ENCODE measurements around the gene FBXO44. TPM values are rescaled to one million over a fixed set of nuclear protein-coding genes. Genes with fewer than 3 reads are reported as not detected.
A peak's percentile ranks its signal among the peaks of the same experiment; 100 is the strongest.

Gene FBXO44
- total RNA-seq, 4 donors from 2014 or later, result 17.2 to 56.3 (median 28.1) TPM

GRCh38 chr1:11652203-11652780 is 2.4 kb upstream of the FBXO44 start:
- H3K27me3 ChIP-seq, result peaks cover 10% of the 10 kb centered on the region
- H3K9me3 ChIP-seq, result no peaks in the 10 kb centered on the region
- H3K36me3 ChIP-seq, result no peaks in the 10 kb centered on the region
- WGBS, result 85% methylated on average over 11 of the region's 11 CpGs
- H3K27ac ChIP-seq, result no peak overlapping the region
- no peak for TF ChIP-seq EP300 (IDR thresholded peaks at IDR 0.05)
- TF ChIP-seq POLR2AphosphoS5 (IDR thresholded peaks at IDR 0.05), result no peak
- TF ChIP-seq POLR2A (IDR thresholded peaks at IDR 0.05), result no peak
- H3K4me3 ChIP-seq, result no peak overlapping the region
- peaks cover 39% of the 10 kb centered on the region for H3K4me1 ChIP-seq
- no peak for DNase-seq (ENCODE audit: low spot score in 2 of 2)

- H3K36me3 ChIP-seq, result peaks cover under 1% of the 10 kb centered on the region
- no peak for DNase-seq (ENCODE audit: low spot score in 2 of 2)
- H3K9me3 ChIP-seq, result no peaks in the 10 kb centered on the region
- H3K4me3 ChIP-seq, result peak overlapping the region; percentile 79
- no peak overlapping the region for H3K27ac ChIP-seq
- peaks cover 10% of the 10 kb centered on the region for H3K27me3 ChIP-seq
- peaks cover 39% of the 10 kb centered on the region for H3K4me1 ChIP-seq
- 74% methylated on average over 8 of the region's 17 CpGs for WGBS
- TF ChIP-seq CTCF (IDR thresholded peaks at IDR 0.05) (no peak), EP300 (IDR thresholded peaks at IDR 0.05) (no peak), POLR2AphosphoS5 (IDR thresholded peaks at IDR 0.05) (no peak), POLR2A (IDR thresholded peaks at IDR 0.05) (no peak)
Measured at GRCh38 chr1:11653101-11653860, 1.4 kb upstream of the FBXO44 start.

GRCh38 chr1:11653861-11654136 is 878 bp upstream of the FBXO44 start:
- no peak for DNase-seq (ENCODE audit: low spot score in 2 of 2)
- TF ChIP-seq EP300 (IDR thresholded peaks at IDR 0.05), result no peak
- TF ChIP-seq CTCF (IDR thresholded peaks at IDR 0.05), result no peak
- TF ChIP-seq POLR2AphosphoS5 (IDR thresholded peaks at IDR 0.05), result no peak
- no peak for TF ChIP-seq POLR2A (IDR thresholded peaks at IDR 0.05)
- Histone ChIP-seq H3K36me3 (peaks cover 6% of the 10 kb centered on the region), H3K27me3 (peaks cover 7% of the 10 kb centered on the region), H3K27ac (peak overlapping the region; percentile 78), H3K4me1 (peaks cover 36% of the 10 kb centered on the region), H3K4me3 (peak overlapping the region; percentile 79), H3K9me3 (no peaks in the 10 kb centered on the region)
- WGBS, result 59% methylated on average over 3 of the region's 7 CpGs

GRCh38 chr1:11654939-11655808 is 497 bp downstream of the FBXO44 start:
- Histone ChIP-seq H3K36me3 (peaks cover 12% of the 10 kb centered on the region), H3K27ac (peak overlapping the region; percentile 35), H3K27me3 (no peaks in the 10 kb centered on the region), H3K9me3 (no peaks in the 10 kb centered on the region), H3K4me3 (peak overlapping the region; percentile 79), H3K4me1 (peaks cover 25% of the 10 kb centered on the region)
- 41% methylated on average over 5 of the region's 45 CpGs for WGBS
- TF ChIP-seq CTCF (IDR thresholded peaks at IDR 0.05), result no peak
- TF ChIP-seq POLR2A (IDR thresholded peaks at IDR 0.05), result no peak
- no peak for TF ChIP-seq POLR2AphosphoS5 (IDR thresholded peaks at IDR 0.05)
- no peak for TF ChIP-seq EP300 (IDR thresholded peaks at IDR 0.05)
- DNase-seq (ENCODE audit: low spot score in 2 of 2), result no peak

- no peak for DNase-seq (ENCODE audit: low spot score in 2 of 2)
- TF ChIP-seq POLR2AphosphoS5 (IDR thresholded peaks at IDR 0.05), result no peak
- no peak for TF ChIP-seq POLR2A (IDR thresholded peaks at IDR 0.05)
- no peak for TF ChIP-seq CTCF (IDR thresholded peaks at IDR 0.05)
- TF ChIP-seq EP300 (IDR thresholded peaks at IDR 0.05), result no peak
- H3K4me1 ChIP-seq, result peaks cover 25% of the 10 kb centered on the region
- WGBS, result 79% methylated on average over 6 of the region's 6 CpGs
- H3K4me3 ChIP-seq, result no peak overlapping the region
- H3K9me3 ChIP-seq, result no peaks in the 10 kb centered on the region
- H3K27ac ChIP-seq, result no peak overlapping the region
- H3K27me3 ChIP-seq, result no peaks in the 10 kb centered on the region
- peaks cover 34% of the 10 kb centered on the region for H3K36me3 ChIP-seq
Measured at GRCh38 chr1:11657654-11658053, 3.0 kb downstream of the FBXO44 start.
